ENCODE measurements around the gene LCN1.
"Not testable (repeated sequence)": the region's sequence is repeated elsewhere in the genome, so short reads cannot be mapped to it uniquely, and the experiment has no call there.

Gene LCN1

GRCh38 chr9:135504262-135505243, 16.7 kb upstream of the LCN1 start:
- peak; percentile 83 for DNase-seq (ENCODE audit: low spot score)

- no peak for DNase-seq (ENCODE audit: low spot score)
Observed at GRCh38 chr9:135505406-135506187, 15.6 kb upstream of the LCN1 start.

GRCh38 chr9:135506327-135507103, 14.7 kb upstream of the LCN1 start:
- peak; percentile 39 for DNase-seq (ENCODE audit: low spot score)

- no peak for DNase-seq (ENCODE audit: low spot score)
Observed at GRCh38 chr9:135507104-135508035, 13.9 kb upstream of the LCN1 start.

- DNase-seq (ENCODE audit: low spot score) = no peak
Observed at GRCh38 chr9:135508211-135508820, 12.9 kb upstream of the LCN1 start.

GRCh38 chr9:135509458-135509857, 11.8 kb upstream of the LCN1 start:
- DNase-seq (ENCODE audit: low spot score) = no peak

GRCh38 chr9:135512241-135512603, 9.0 kb upstream of the LCN1 start:
- no peak for DNase-seq (ENCODE audit: low spot score)

GRCh38 chr9:135512904-135513303, 8.3 kb upstream of the LCN1 start:
- no peak for DNase-seq (ENCODE audit: low spot score)

GRCh38 chr9:135513351-135513846, 7.8 kb upstream of the LCN1 start:
- DNase-seq (ENCODE audit: low spot score) = no peak

- DNase-seq (ENCODE audit: low spot score) = not testable (repeated sequence)
Observed at GRCh38 chr9:135513906-135514305, 7.3 kb upstream of the LCN1 start.

GRCh38 chr9:135514342-135515082, 6.7 kb upstream of the LCN1 start:
- no peak for DNase-seq (ENCODE audit: low spot score)

GRCh38 chr9:135515083-135515951, 5.9 kb upstream of the LCN1 start:
- no peak for DNase-seq (ENCODE audit: low spot score)

GRCh38 chr9:135516132-135516860, 4.9 kb upstream of the LCN1 start:
- no peak for DNase-seq (ENCODE audit: low spot score)

- DNase-seq (ENCODE audit: low spot score) = no peak
Observed at GRCh38 chr9:135517407-135517822, 3.8 kb upstream of the LCN1 start.

GRCh38 chr9:135519179-135519971, 1.9 kb upstream of the LCN1 start:
- no peak for DNase-seq (ENCODE audit: low spot score)

GRCh38 chr9:135521608-135522095, 412 bp downstream of the LCN1 start:
- DNase-seq (ENCODE audit: low spot score) = no peak

All from AG20443 (cell line).